ENCODE measurements around the gene HYAL3. TPM values are rescaled to one million over a fixed set of nuclear protein-coding genes. Genes with fewer than 3 reads are reported as not detected.

The HYAL3 gene
- polyA plus RNA-seq, 3 donors, result 3.4 to 5.8 (median 4.9) TPM

DNA sequence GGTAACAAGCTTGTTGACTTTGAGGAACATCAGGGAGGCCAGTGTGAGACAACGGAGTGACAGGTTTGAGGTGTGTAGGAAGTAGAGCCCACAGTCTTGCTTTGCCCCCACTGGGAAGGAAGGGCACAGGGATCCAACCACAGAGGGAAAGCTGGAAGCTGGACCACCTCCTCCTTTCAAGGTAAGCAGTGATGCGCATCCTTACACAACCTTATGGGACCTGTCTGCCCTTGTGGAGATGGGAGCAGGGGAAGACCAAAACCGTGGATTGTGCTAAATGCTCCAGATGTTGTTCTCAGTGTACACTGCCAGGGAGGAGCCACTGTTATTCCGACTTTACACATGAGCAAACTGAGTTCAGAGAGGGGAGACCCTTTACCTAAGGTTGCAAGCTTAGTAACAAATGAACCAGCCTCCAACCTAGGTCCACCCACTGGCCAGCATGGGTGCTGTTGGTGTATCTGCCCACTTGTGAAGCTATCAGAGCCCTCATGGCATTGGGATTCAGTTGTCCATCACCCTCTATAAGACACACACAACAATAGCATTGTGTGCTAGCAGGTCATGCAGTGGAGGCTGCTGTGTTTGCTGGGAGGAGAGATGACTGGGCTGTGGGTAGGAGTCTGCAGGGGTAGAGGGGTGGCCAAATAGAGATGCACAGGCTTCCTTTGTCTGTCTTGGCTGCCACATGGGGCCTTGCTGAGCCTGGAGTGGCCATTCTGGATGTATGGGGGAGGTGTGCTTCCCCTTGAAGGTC, 20.9 kb downstream of the HYAL3 start:
- TF ChIP-seq CTCF (IDR thresholded peaks at IDR 0.05), result no peak
- H3K27me3 ChIP-seq (ENCODE audit: control insufficient read depth in 2 of 2, insufficient read depth in 2 of 2, low read length in 2 of 2), result peaks cover 24 to 47% of the 10 kb centered on the region in 2 donors

GRCh38 chr3:50276762-50277101, 22.5 kb downstream of the HYAL3 start:
- 70% methylated on average over 16 of the region's 17 CpGs for WGBS (ENCODE audit: insufficient coverage)
- H3K27me3 ChIP-seq (ENCODE audit: control insufficient read depth in 2 of 2, insufficient read depth in 2 of 2, low read length in 2 of 2), result peaks cover 24 to 50% of the 10 kb centered on the region in 2 donors

More for the DNA sequence above, 20.9 kb downstream of the HYAL3 start:
- Histone ChIP-seq H4K20me1 (ENCODE audit: insufficient read depth, low read length) (no peaks in the 10 kb centered on the region), H3K4me1 (ENCODE audit: control insufficient read depth in 1 of 2, insufficient read depth in 2 of 2, low read length in 2 of 2) (peaks cover 12 to 28% of the 10 kb centered on the region in 2 donors), H3K27ac (ENCODE audit: low read depth in 1 of 2, low read length in 2 of 2) (no peak overlapping the region), H2AFZ (ENCODE audit: insufficient read depth, low read depth, low read length, poor library complexity, severe bottlenecking) (no peak overlapping the region), H3K79me2 (ENCODE audit: insufficient read depth, low read length) (no peaks in the 10 kb centered on the region), H3K36me3 (replicated peaks in 1 of 2; ENCODE audit: control insufficient read depth in 1 of 2, insufficient read depth in 2 of 2, low read length in 2 of 2) (no peaks in the 10 kb centered on the region), H3K4me2 (replicated peaks; ENCODE audit: extremely low read depth, low read length, poor library complexity, severe bottlenecking) (no peak overlapping the region), H3K9ac (ENCODE audit: insufficient read depth, low read length, poor library complexity, severe bottlenecking) (no peak overlapping the region), H3K4me3 (replicated peaks in 1 of 3; ENCODE audit: low read depth in 2 of 3, low read length in 3 of 3) (no peak overlapping the region), H3K9me3 (replicated peaks in 1 of 2; ENCODE audit: control insufficient read depth in 1 of 2, insufficient read depth in 1 of 2, low read length in 2 of 2) (peaks cover 3 to 11% of the 10 kb centered on the region in 2 donors)
- intact Hi-C loops (cut with micrococcal nuclease), result no loop called here
- Mint-ChIP-seq H3K27me3 (ENCODE audit: low read depth in 3 of 3) (peaks cover 42 to 57% (median 51%) of the 10 kb centered on the region in 3 donors), H3K27ac (peak overlapping the region in 1 of 7 donors; percentile 1), H3K4me1 (peaks cover 22% of the 10 kb centered on the region), H3K9me3 (peaks cover 0 to 18% (median 11%) of the 10 kb centered on the region in 7 donors), H3K36me3 (peaks cover 6 to 8% of the 10 kb centered on the region in 2 donors), H3K4me3 (peak overlapping the region in 1 of 2 donors; percentile 65)
- no peak for DNase-seq
- 93% methylated on average over 2 of the region's 4 CpGs for WGBS (ENCODE audit: insufficient coverage)

More at GRCh38 chr3:50276762-50277101, 22.5 kb downstream of the HYAL3 start:
- Mint-ChIP-seq H3K4me1 (peaks cover 26% of the 10 kb centered on the region), H3K27me3 (ENCODE audit: low read depth in 3 of 3) (peaks cover 42 to 62% (median 57%) of the 10 kb centered on the region in 3 donors), H3K36me3 (peaks cover 6 to 8% of the 10 kb centered on the region in 2 donors), H3K4me3 (peak overlapping the region in 1 of 2 donors; percentile 65), H3K27ac (no peak overlapping the region), H3K9me3 (peaks cover 0 to 18% (median 13%) of the 10 kb centered on the region in 7 donors)
- Histone ChIP-seq H3K9ac (ENCODE audit: insufficient read depth, low read length, poor library complexity, severe bottlenecking) (no peak overlapping the region), H3K79me2 (ENCODE audit: insufficient read depth, low read length) (no peaks in the 10 kb centered on the region), H3K9me3 (replicated peaks in 1 of 2; ENCODE audit: control insufficient read depth in 1 of 2, insufficient read depth in 1 of 2, low read length in 2 of 2) (peaks cover 3 to 11% of the 10 kb centered on the region in 2 donors), H3K4me1 (ENCODE audit: control insufficient read depth in 1 of 2, insufficient read depth in 2 of 2, low read length in 2 of 2) (peaks cover 16 to 34% of the 10 kb centered on the region in 2 donors), H3K36me3 (replicated peaks in 1 of 2; ENCODE audit: control insufficient read depth in 1 of 2, insufficient read depth in 2 of 2, low read length in 2 of 2) (no peaks in the 10 kb centered on the region), H3K4me3 (replicated peaks in 1 of 3; ENCODE audit: low read depth in 2 of 3, low read length in 3 of 3) (no peak overlapping the region), H3K4me2 (replicated peaks; ENCODE audit: extremely low read depth, low read length, poor library complexity, severe bottlenecking) (no peak overlapping the region), H3K27ac (ENCODE audit: low read depth in 1 of 2, low read length in 2 of 2) (no peak overlapping the region), H4K20me1 (ENCODE audit: insufficient read depth, low read length) (no peaks in the 10 kb centered on the region), H2AFZ (ENCODE audit: insufficient read depth, low read depth, low read length, poor library complexity, severe bottlenecking) (no peak overlapping the region)
- intact Hi-C loops (cut with micrococcal nuclease), result no loop called here
- no peak for DNase-seq
- TF ChIP-seq CTCF (IDR thresholded peaks at IDR 0.05), result no peak

Data from CD14-positive monocyte (primary cell).